Brain microvascular endothelial cell (primary cell): ENCODE measurements around the gene BTBD9.

Source experiments
- DNase-seq: peaks from one replicate; pipeline ENCODE4 v3.0.0-alpha.2; 2020
- H3K27ac ChIP-seq: fragments of 250-450 bp; sonication (Bioruptor Pico); 2 replicates; pipeline ENCODE4 v1.5.1; 2020; ENCODE audit warnings: mild to moderate bottlenecking, moderate library complexity
- H3K27me3 ChIP-seq: fragments of 250-450 bp; sonication (Bioruptor Pico); replicated peaks from 2 replicates; pipeline ENCODE4 v1.5.1; 2020; ENCODE audit warnings: mild to moderate bottlenecking
- H3K36me3 ChIP-seq: fragments of 250-450 bp; sonication (Bioruptor Pico); replicated peaks from 2 replicates; pipeline ENCODE4 v1.5.1; 2020; ENCODE audit warnings: mild to moderate bottlenecking
- H3K4me3 ChIP-seq: 2 replicates; pipeline ENCODE4 v1.5.1; 2011; ENCODE audit warnings: low read depth, mild to moderate bottlenecking, control low read depth, low read length, moderate library complexity
- in situ Hi-C: cut with HindIII; loops from 2 replicates; pipeline ENCODE4 v1.10.0; 2017; ENCODE audit warnings: low sequenced_read_pairs, low pct_ligation_motif_present
- TF ChIP-seq, protein P1 (sequence below): IDR thresholded peaks from 2 replicates; pipeline ENCODE4 v1.5.1; 2011; ENCODE audit warnings: low read depth, mild to moderate bottlenecking, moderate library complexity, low read length, control low read depth, inconsistent platforms; ENCODE audit errors: missing control alignments

Gene BTBD9

DNA sequence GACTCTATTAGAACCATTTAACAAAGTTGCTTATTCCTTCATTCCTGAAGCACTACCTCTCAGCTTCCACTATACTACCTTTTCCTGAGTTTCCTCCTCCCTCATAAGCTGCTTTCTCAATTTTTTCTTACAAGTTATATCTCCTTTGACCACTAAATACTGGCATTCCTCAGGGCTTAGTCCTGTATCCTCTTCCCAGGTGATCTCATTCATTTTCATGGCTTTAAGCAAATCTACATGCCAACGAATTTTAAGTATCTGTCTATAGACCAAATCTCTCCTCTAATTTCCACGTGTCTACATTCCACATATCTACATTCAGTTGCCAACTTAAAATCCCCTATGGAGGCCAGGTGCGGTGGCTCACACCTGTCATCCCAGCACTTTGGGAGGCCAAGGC, 134.7 kb downstream of the BTBD9 start:
- in situ Hi-C loops = no loop called here
- Histone ChIP-seq H3K36me3 (no peaks in the 10 kb centered on the region), H3K27ac (no peak overlapping the region), H3K4me3 (no peak overlapping the region), H3K27me3 (no peaks in the 10 kb centered on the region)
- DNase-seq = no peak
- TF ChIP-seq, protein P1, sequence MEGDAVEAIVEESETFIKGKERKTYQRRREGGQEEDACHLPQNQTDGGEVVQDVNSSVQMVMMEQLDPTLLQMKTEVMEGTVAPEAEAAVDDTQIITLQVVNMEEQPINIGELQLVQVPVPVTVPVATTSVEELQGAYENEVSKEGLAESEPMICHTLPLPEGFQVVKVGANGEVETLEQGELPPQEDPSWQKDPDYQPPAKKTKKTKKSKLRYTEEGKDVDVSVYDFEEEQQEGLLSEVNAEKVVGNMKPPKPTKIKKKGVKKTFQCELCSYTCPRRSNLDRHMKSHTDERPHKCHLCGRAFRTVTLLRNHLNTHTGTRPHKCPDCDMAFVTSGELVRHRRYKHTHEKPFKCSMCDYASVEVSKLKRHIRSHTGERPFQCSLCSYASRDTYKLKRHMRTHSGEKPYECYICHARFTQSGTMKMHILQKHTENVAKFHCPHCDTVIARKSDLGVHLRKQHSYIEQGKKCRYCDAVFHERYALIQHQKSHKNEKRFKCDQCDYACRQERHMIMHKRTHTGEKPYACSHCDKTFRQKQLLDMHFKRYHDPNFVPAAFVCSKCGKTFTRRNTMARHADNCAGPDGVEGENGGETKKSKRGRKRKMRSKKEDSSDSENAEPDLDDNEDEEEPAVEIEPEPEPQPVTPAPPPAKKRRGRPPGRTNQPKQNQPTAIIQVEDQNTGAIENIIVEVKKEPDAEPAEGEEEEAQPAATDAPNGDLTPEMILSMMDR = no peak

DNA sequence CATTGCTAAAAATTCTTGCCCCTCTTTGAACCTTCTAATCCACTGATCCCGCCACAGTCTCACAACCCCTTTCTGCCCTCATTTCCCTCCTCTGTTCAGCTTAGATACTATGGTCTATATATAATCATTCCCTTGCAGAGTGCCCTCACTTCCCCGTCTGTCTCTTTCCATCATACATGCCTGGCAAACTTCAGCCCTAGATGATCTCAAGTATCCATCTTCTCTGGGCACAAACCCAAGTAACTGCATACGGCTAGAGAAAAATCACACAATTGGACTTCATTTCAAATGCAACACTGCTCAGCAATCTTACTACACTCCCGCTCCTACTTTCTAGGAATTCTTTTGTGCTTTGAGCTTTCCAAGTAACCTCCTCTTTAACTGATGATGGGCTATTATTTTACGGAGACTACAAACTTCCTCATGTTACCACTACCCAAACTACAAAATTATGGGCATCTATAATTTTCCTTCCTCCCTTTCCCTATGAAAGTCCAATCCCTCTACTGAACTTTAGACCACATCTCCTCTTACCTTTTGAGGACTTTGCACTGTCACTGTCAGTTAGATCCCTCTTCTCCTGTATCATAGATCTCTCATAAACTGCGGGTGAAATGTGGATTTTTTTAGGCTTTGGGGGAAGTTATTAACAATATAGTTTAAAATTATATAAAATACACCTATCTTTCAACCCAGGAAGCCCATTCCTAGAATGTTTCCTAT, 135.6 kb downstream of the BTBD9 start:
- DNase-seq = no peak
- in situ Hi-C loops = no loop called here

GRCh38 chr6:38503032-38503773, 136.5 kb downstream of the BTBD9 start:
- in situ Hi-C loops = no loop called here
- Histone ChIP-seq H3K4me3 (no peak overlapping the region), H3K27ac (no peak overlapping the region), H3K27me3 (no peaks in the 10 kb centered on the region), H3K36me3 (no peaks in the 10 kb centered on the region)
- DNase-seq = no peak
- TF ChIP-seq, protein P1 = no peak

More for the DNA sequence above, 135.6 kb downstream of the BTBD9 start:
- Histone ChIP-seq H3K27ac (no peak overlapping the region), H3K27me3 (no peaks in the 10 kb centered on the region), H3K4me3 (no peak overlapping the region), H3K36me3 (no peaks in the 10 kb centered on the region)
- TF ChIP-seq, protein P1 = no peak

DNA sequence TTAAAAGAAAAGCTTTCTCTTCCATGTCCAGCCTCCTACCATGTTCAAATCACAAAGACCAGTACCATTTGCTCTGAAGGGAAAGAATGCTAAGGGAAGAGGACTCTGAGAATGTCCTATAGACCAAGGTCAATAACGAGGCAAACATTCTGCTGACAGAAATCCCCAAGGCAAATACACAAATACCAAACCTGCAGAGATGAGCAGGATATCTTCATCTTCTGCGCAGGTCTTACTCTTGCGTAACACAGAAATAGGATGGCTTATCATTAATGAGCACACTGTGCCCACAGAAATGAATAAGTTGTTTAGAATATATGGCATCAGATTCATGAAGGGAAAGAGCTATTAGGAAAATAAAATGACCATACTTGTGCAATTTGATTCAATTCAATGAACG, 137.3 kb downstream of the BTBD9 start:
- no peak for DNase-seq
- in situ Hi-C loops = no loop called here
- H3K27ac ChIP-seq = no peak overlapping the region
- H3K36me3 ChIP-seq = no peaks in the 10 kb centered on the region
- TF ChIP-seq, protein P1 = no peak
- H3K27me3 ChIP-seq = no peaks in the 10 kb centered on the region
- no peak overlapping the region for H3K4me3 ChIP-seq

DNA sequence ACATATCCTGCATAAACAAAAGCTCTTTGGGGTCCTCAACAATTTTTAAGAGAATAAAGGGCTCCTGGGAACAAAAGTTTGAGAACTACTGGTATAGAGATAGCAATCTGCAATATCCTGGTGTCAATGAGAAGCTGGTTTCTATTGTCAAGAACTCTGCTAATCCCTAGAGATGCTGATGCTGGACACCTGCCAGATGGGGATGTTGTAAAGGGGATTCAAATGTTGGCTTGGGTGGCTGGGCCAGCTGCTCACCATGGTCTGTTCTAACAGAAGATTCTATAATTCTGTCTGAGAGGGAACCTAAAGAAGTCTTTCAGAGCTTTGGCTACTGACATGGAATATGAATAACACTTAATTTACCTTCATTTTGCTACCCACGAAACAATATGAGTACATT, 137.8 kb downstream of the BTBD9 start:
- in situ Hi-C loops = no loop called here
- H3K4me3 ChIP-seq = no peak overlapping the region

More for the DNA sequence above, 137.8 kb downstream of the BTBD9 start:
- Histone ChIP-seq H3K27ac (no peak overlapping the region), H3K27me3 (no peaks in the 10 kb centered on the region), H3K36me3 (no peaks in the 10 kb centered on the region)
- no peak for DNase-seq
- TF ChIP-seq, protein P1 = no peak
